HEK293T (cell line): ENCODE measurements around the gene SLC7A10.

Source experiments
- CTCF ChIA-PET: fragments of 350-600 bp; formaldehyde crosslinking; extraction: SDS; loops from one replicate; lab custom pipeline; 2021; ENCODE audit warnings: antibody characterized with exemption, inconsistent platforms; lab: Yijun Ruan, JAX
- POLR2A ChIA-PET: fragments of 350-600 bp; formaldehyde crosslinking; extraction: SDS; loops from one replicate; lab custom pipeline; 2020; ENCODE audit warnings: antibody characterized with exemption, inconsistent platforms; lab: Yijun Ruan, JAX
- DNase-seq: peaks from one replicate; pipeline ENCODE4 v3.0.0; 2012; ENCODE audit warnings: mixed read lengths; ENCODE audit errors: extremely low spot score
- ARNT ChIP-seq: fragments of 450-650 bp; IDR thresholded peaks from 2 replicates; pipeline ENCODE4 v1.6.1; 2017; ENCODE audit warnings: mild to moderate bottlenecking
- BHLHE40 ChIP-seq: fragments of 450-650 bp; IDR thresholded peaks from 2 replicates; pipeline ENCODE4 v1.6.1; 2016; ENCODE audit warnings: mild to moderate bottlenecking, moderate library complexity, borderline replicate concordance
- CTBP1 ChIP-seq: fragments of 450-650 bp; IDR thresholded peaks from 2 replicates; pipeline ENCODE4 v1.6.1; 2016; ENCODE audit warnings: borderline replicate concordance
- ELF4 ChIP-seq: fragments of 450-650 bp; IDR thresholded peaks from 2 replicates; pipeline ENCODE4 v1.6.1; 2017; ENCODE audit warnings: antibody characterized with exemption
- FOXA1 ChIP-seq: fragments of 450-650 bp; IDR thresholded peaks from 2 replicates; pipeline ENCODE4 v1.6.1; 2016; ENCODE audit warnings: mild to moderate bottlenecking
- FOXK2 ChIP-seq: fragments of 450-650 bp; IDR thresholded peaks from 2 replicates; pipeline ENCODE4 v1.6.1; 2016; ENCODE audit warnings: mild to moderate bottlenecking
- FOXM1 ChIP-seq: fragments of 450-650 bp; IDR thresholded peaks from 2 replicates; pipeline ENCODE4 v1.6.1; 2017; ENCODE audit warnings: mild to moderate bottlenecking, borderline replicate concordance
- HDGF ChIP-seq: fragments of 450-650 bp; IDR thresholded peaks from 2 replicates; pipeline ENCODE4 v1.6.1; 2017; ENCODE audit warnings: antibody characterized with exemption, borderline replicate concordance
- L3MBTL2 ChIP-seq: fragments of 450-650 bp; conservative IDR thresholded peaks from 2 replicates; pipeline ENCODE4 v1.6.1; 2016; ENCODE audit warnings: mild to moderate bottlenecking
- LEF1 ChIP-seq: fragments of 450-650 bp; IDR thresholded peaks from 2 replicates; pipeline ENCODE4 v1.6.1; 2017; ENCODE audit warnings: mild to moderate bottlenecking, borderline replicate concordance
- NFRKB ChIP-seq: fragments of 450-650 bp; IDR thresholded peaks from 2 replicates; pipeline ENCODE4 v1.6.1; 2016; ENCODE audit warnings: mild to moderate bottlenecking, moderate library complexity
- SP1 ChIP-seq: fragments of 450-650 bp; IDR thresholded peaks from 2 replicates; pipeline ENCODE4 v1.6.1; 2017
- SUZ12 ChIP-seq: fragments of 450-650 bp; IDR thresholded peaks from 2 replicates; pipeline ENCODE4 v1.6.1; 2016; ENCODE audit warnings: mild to moderate bottlenecking
- TARDBP ChIP-seq: fragments of 450-650 bp; IDR thresholded peaks from 2 replicates; pipeline ENCODE4 v1.6.1; 2016
- ZNF384 ChIP-seq: fragments of 450-650 bp; IDR thresholded peaks from 2 replicates; pipeline ENCODE4 v1.6.1; 2016
- TF ChIP-seq, protein P1 (sequence below): fragments of 450-650 bp; IDR thresholded peaks from 2 replicates; pipeline ENCODE4 v1.6.1; 2016

The SLC7A10 gene

DNA sequence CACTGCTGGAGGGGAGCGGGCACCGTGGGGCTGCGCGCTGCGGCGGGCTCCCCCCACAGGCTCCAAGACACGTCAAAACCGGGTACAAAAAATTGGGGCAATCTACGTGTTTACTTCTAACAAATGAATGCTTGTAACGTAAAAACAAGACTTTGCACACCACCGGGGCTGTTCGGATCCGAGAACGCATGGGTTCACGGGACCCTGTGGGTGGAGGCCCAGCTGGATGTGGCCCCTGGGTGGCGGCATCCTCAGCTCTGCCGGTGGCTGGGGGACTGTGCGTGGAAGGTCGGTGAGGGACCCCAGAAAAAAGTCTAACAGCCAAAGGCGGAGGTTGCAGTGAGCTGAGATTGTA, 10.3 kb upstream of the SLC7A10 start:
- DNase-seq: no peak
- POLR2A ChIA-PET: no interaction called here
- no peak for TF ChIP-seq ELF4
- no peak for TF ChIP-seq ARNT
- TF ChIP-seq SUZ12: no peak
- TF ChIP-seq CTBP1: no peak
- TF ChIP-seq HDGF: no peak
- TF ChIP-seq FOXA1: no peak
- no peak for TF ChIP-seq FOXM1
- no peak for TF ChIP-seq L3MBTL2
- no peak for TF ChIP-seq SP1
- no peak for TF ChIP-seq FOXK2
- TF ChIP-seq, protein P1, sequence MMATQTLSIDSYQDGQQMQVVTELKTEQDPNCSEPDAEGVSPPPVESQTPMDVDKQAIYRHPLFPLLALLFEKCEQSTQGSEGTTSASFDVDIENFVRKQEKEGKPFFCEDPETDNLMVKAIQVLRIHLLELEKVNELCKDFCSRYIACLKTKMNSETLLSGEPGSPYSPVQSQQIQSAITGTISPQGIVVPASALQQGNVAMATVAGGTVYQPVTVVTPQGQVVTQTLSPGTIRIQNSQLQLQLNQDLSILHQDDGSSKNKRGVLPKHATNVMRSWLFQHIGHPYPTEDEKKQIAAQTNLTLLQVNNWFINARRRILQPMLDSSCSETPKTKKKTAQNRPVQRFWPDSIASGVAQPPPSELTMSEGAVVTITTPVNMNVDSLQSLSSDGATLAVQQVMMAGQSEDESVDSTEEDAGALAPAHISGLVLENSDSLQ: no peak
- no peak for TF ChIP-seq LEF1
- TF ChIP-seq NFRKB: no peak
- TF ChIP-seq ZNF384: no peak
- no peak for TF ChIP-seq TARDBP
- no peak for TF ChIP-seq BHLHE40
- CTCF ChIA-PET: interaction anchor here (0.7 to 1.0 kb wide), 3 partner anchors 10 to 899 kb away, joined by 3 to 4 read pairs (median 3); partner anchors contain the start of gene CEBPA

DNA sequence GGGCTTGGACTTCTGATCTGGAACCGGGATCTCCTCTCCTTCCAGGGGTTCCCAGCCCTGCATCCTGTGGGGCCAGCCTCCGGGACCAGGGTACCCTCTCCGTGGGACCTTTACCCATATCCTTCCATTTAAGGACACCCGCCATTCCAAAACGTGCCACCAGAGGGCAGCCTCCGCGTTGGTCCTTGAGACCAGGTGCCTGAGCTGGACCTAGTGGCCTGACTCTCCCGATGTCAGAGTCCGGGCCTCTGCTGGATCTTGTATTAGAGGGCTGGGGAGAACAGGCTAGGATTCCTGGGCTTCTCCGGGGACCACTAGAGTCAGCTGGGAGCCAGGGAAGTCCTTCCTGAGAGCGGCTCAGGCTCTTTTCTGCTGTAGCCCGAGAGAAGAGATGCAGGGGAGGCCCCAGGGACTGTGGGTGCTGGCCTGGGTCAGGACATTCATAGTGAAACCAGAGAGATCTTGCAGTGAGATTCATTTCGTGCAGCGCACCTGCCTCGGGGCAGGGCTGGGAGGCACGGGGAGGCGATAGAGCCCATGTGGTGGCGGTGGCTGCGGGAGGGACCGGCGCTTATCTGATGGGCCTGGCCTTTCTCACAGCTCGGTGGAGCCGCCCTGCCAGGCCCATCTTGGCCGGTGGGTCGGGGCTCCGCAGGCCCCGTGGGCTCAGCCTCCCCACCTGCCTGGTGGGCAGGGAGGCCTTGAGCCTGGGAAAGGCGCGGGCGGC, 9.8 kb upstream of the SLC7A10 start:
- ChIA-PET POLR2A (no interaction called here), CTCF (interaction anchor here (0.6 to 1.0 kb wide), 8 partner anchors 9 to 900 kb away, joined by 3 to 4 read pairs (median 3); partner anchors contain the start of gene CEBPA)
- peak; percentile 82 for DNase-seq

GRCh38 chr19:33234736-33235135, 9.1 kb upstream of the SLC7A10 start:
- POLR2A ChIA-PET: no interaction called here
- TF ChIP-seq FOXA1 (no peak), LEF1 (no peak), HDGF (no peak), NFRKB (no peak), SP1 (no peak), ARNT (no peak), L3MBTL2 (no peak), FOXK2 (no peak), ELF4 (no peak), FOXM1 (no peak), BHLHE40 (no peak)
- TF ChIP-seq, protein P1: no peak
- CTCF ChIA-PET: interaction anchor here (1.0 kb wide), 3 partner anchors 62 to 534 kb away, joined by 3 to 4 read pairs (median 3); partner anchors contain the start of gene CEBPA
- no peak for DNase-seq

More for the DNA sequence above, 9.8 kb upstream of the SLC7A10 start:
- TF ChIP-seq CTBP1 (no peak), NFRKB (no peak), SUZ12 (no peak)

- TF ChIP-seq FOXA1 (no peak), FOXK2 (no peak), BHLHE40 (no peak), ARNT (no peak), ELF4 (no peak), FOXM1 (no peak), NFRKB (no peak), TARDBP (no peak), SUZ12 (no peak), HDGF (no peak)
- TF ChIP-seq, protein P1: no peak
- POLR2A ChIA-PET: no interaction called here
- DNase-seq: no peak
- CTCF ChIA-PET: no interaction called here
These were observed 8.4 kb upstream of the SLC7A10 start for GRCh38 chr19:33234092-33234491.

- ChIA-PET CTCF (no interaction called here), POLR2A (no interaction called here)
- no peak for DNase-seq
- TF ChIP-seq ARNT: no peak
- TF ChIP-seq NFRKB: no peak
- TF ChIP-seq SP1: no peak
These were observed 7.6 kb upstream of the SLC7A10 start for GRCh38 chr19:33233056-33233873.

- DNase-seq: no peak
- CTCF ChIA-PET: no interaction called here
- TF ChIP-seq NFRKB: no peak
- TF ChIP-seq ELF4: no peak
- TF ChIP-seq SP1: no peak
- POLR2A ChIA-PET: no interaction called here
These were observed 7.0 kb upstream of the SLC7A10 start for GRCh38 chr19:33232656-33233055.
